Kidney (tissue), 14 donors: ENCODE results near the gene PPARG. TPM values are rescaled to one million over a fixed set of nuclear protein-coding genes. Genes with fewer than 3 reads are reported as not detected.
A peak's percentile ranks its signal among the peaks of the same experiment; 100 is the strongest.
"Not testable (repeated sequence)": the region's sequence is repeated elsewhere in the genome, so short reads cannot be mapped to it uniquely, and the experiment has no call there.

ENCODE experiments used
- DNase-seq, 5 donors: peaks; one replicate each; pipeline ENCODE4 v3.0.0-alpha.2; 2013 to 2020
- FAIRE-seq: peaks from 2 replicates; lab custom pipeline; 2012; peaks lifted over from hg19 to GRCh38; lab: Jason Lieb, UNC
- H3K27ac ChIP-seq, 2 donors: one replicate each; pipeline ENCODE4 v1.7.0; 2013; ENCODE audit warnings: low read depth in 2 of 2, low read length in 2 of 2, inconsistent platforms in 1 of 2
- H3K27me3 ChIP-seq: one replicate; pipeline ENCODE4 v1.7.1; 2013; ENCODE audit warnings: low read length, inconsistent platforms; ENCODE audit not compliant: control insufficient read depth, insufficient read depth
- H3K36me3 ChIP-seq, 3 donors: one replicate each; pipeline versions ENCODE4 v1.7.0 to v1.7.1; 2013; ENCODE audit warnings: low read length in 3 of 3, control low read depth in 1 of 3, inconsistent platforms in 1 of 3; ENCODE audit not compliant: insufficient read depth in 3 of 3, control insufficient read depth in 2 of 3
- H3K4me1 ChIP-seq, 3 donors: one replicate each; pipeline versions ENCODE4 v1.7.0 to v1.7.1; 2013; ENCODE audit warnings: low read length in 3 of 3, inconsistent platforms in 1 of 3, low read depth in 1 of 3; ENCODE audit not compliant: control insufficient read depth in 2 of 3, insufficient read depth in 2 of 3
- H3K4me3 ChIP-seq, 3 donors: one replicate each; pipeline versions ENCODE4 v1.7.0 to v1.8.1; 2013; ENCODE audit warnings: low read length in 3 of 3, control low read depth in 1 of 3, inconsistent platforms in 1 of 3
- H3K9ac ChIP-seq, 3 donors: one replicate each; pipeline versions ENCODE4 v1.7.0 to v1.7.1; 2013; ENCODE audit warnings: low read length in 3 of 3, control low read depth in 1 of 3, inconsistent platforms in 1 of 3
- H3K9me3 ChIP-seq, 3 donors: one replicate each; pipeline versions ENCODE4 v1.7.0 to v1.7.1; 2013; ENCODE audit warnings: low read length in 3 of 3, control low read depth in 1 of 3, inconsistent platforms in 1 of 3; ENCODE audit not compliant: control insufficient read depth in 2 of 3, insufficient read depth in 1 of 3
- CTCF ChIP-seq: IDR thresholded peaks from 3 replicates; pipeline ENCODE4 v1.5.1; 2012; ENCODE audit warnings: mild to moderate bottlenecking, moderate library complexity, borderline replicate concordance; ENCODE audit not compliant: insufficient read depth; ENCODE audit errors: extremely low read depth
- intact Hi-C: fragments of 100-400 bp; cut with DNase I; formaldehyde crosslinking; loops from one replicate; pipeline ENCODE4 v1.11.1; 2022
- polyA plus RNA-seq: library from polyadenylated mRNA; stranded (reverse); fragments of 350-450 nt; fragmentation: Illumina TruSeq; extraction: RNeasy Lipid Tissue Mini Kit (QIAGEN cat#74804); gene quantifications from one replicate; pipeline ENCODE4 v1.2.3, GENCODE V29; 2014; ENCODE audit warnings: low read depth, low replicate concordance; ENCODE audit not compliant: insufficient read depth
- total RNA-seq: library from RNA; stranded (reverse); fragmentation: NEBNext Ultra II Directional; extraction: Animal tissue kit (Norgen Biotek cat#: 25700); gene quantifications from one replicate; pipeline ENCODE4 v1.2.1, GENCODE V29; 2021
- donor health status: control.
- donor health status: control.
- donor health status: control.
- donor health status: control.
- donor health status: control.
- donor health status: DM: yes; HTN: yes; CAD: no.
- donor health status: Normal renal cell carcinoma (clear cell type).

Gene PPARG
- total and polyA plus RNA-seq, 2 donors from 2014 or later: 19.0 to 19.2 TPM

- intact Hi-C loops: no loop called here
- TF ChIP-seq CTCF: no peak
Observed at GRCh38 chr3:12465836-12466225, 177.0 kb downstream of the PPARG start.

DNA sequence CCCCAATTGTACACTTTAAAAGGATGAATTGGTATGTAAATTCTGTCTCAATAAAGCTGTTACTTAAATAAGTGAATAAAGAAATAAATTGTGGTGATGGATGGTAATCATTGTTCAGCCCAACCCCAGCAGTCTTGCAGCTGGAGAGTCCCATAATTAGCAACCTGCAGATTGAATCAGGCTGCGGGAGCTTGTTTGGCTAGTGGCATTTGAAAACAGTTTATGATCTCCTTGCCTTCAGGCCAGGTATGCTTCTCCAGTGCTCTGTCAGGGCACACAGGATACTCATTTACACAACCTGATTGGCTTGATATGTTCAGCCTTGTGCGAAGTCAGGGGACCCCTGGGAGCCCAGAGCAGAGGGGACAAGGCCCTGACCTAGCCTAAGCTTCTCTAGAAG, 178.9 kb downstream of the PPARG start:
- Histone ChIP-seq H3K4me1 (peaks cover 0 to 4% (median 0%) of the 10 kb centered on the region in 3 donors), H3K36me3 (no peaks in the 10 kb centered on the region), H3K27ac (no peak overlapping the region), H3K4me3 (no peak overlapping the region), H3K27me3 (no peaks in the 10 kb centered on the region), H3K9ac (no peak overlapping the region), H3K9me3 (no peaks in the 10 kb centered on the region)
- DNase-seq (no peak), FAIRE-seq (no peak)
- intact Hi-C loops: no loop called here
- TF ChIP-seq CTCF: no peak

More at GRCh38 chr3:12465836-12466225, 177.0 kb downstream of the PPARG start:
- no peak overlapping the region for H3K9ac ChIP-seq
- FAIRE-seq: no peak
- no peak for DNase-seq
- peaks cover 0 to 9% (median 0%) of the 10 kb centered on the region in 3 donors for H3K4me1 ChIP-seq
- H3K9me3 ChIP-seq: no peaks in the 10 kb centered on the region
- H3K27ac ChIP-seq: peak overlapping the region; percentile 11 to 42
- H3K4me3 ChIP-seq: peak overlapping the region in 2 of 3 donors; percentile 25 to 39
- no peaks in the 10 kb centered on the region for H3K27me3 ChIP-seq
- no peaks in the 10 kb centered on the region for H3K36me3 ChIP-seq

DNA sequence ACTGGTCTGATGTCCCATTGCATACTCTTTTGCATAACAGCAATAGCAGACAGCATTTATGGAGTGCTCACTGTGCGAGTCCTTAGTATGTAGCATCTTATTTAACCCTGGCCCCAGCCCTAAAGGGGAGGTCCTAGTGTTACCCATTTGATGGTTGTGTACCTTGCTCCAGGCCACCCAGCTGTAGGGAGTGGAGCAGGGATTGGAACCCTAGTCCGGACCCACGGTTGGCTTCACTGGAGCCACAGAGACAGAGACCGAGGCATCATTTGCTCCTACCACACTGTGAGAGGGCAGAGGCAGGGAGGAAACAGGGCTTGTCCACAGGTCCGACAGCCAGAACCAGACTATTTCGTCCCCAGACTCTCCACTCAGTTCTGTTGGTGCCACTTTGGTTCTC, 179.4 kb downstream of the PPARG start:
- no peaks in the 10 kb centered on the region for H3K27me3 ChIP-seq
- peaks cover 0 to 4% (median 0%) of the 10 kb centered on the region in 3 donors for H3K4me1 ChIP-seq
- H3K9me3 ChIP-seq: no peaks in the 10 kb centered on the region
- H3K27ac ChIP-seq: no peak overlapping the region
- H3K9ac ChIP-seq: no peak overlapping the region
- no peak for TF ChIP-seq CTCF
- no peaks in the 10 kb centered on the region for H3K36me3 ChIP-seq
- no peak for DNase-seq
- FAIRE-seq: no peak
- no peak overlapping the region for H3K4me3 ChIP-seq
- intact Hi-C loops: no loop called here

- intact Hi-C loops: no loop called here
- DNase-seq: no peak
- H3K9ac ChIP-seq: no peak overlapping the region
- no peak overlapping the region for H3K27ac ChIP-seq
- no peaks in the 10 kb centered on the region for H3K27me3 ChIP-seq
- TF ChIP-seq CTCF: no peak
- H3K36me3 ChIP-seq: no peaks in the 10 kb centered on the region
- H3K9me3 ChIP-seq: no peaks in the 10 kb centered on the region
- FAIRE-seq: no peak
- peaks cover 0 to 4% (median 0%) of the 10 kb centered on the region in 3 donors for H3K4me1 ChIP-seq
- no peak overlapping the region for H3K4me3 ChIP-seq
Observed at GRCh38 chr3:12468757-12469156, 179.9 kb downstream of the PPARG start.

GRCh38 chr3:12469222-12469621, 180.4 kb downstream of the PPARG start:
- H3K4me1 ChIP-seq, H3K4me3 ChIP-seq, FAIRE-seq, H3K27ac ChIP-seq, DNase-seq, intact Hi-C loops, H3K9ac ChIP-seq, H3K27me3 ChIP-seq, H3K9me3 ChIP-seq, H3K36me3 ChIP-seq: not testable (repeated sequence)
